ENCODE measurements around the gene TEX29. TPM values are rescaled to one million over a fixed set of nuclear protein-coding genes. Genes with fewer than 3 reads are reported as not detected.

TEX29 gene
- polyA plus RNA-seq, 1 donor from 2014 or later, result not detected

- Histone ChIP-seq H3K27ac (ENCODE audit: low read length) (no peak overlapping the region), H3K9ac (ENCODE audit: low read length) (no peak overlapping the region), H3K36me3 (ENCODE audit: insufficient read depth, low read length) (no peaks in the 10 kb centered on the region), H2AFZ (ENCODE audit: low read depth, low read length) (no peak overlapping the region), H3K4me3 (ENCODE audit: low read length) (no peak overlapping the region), H3F3A (ENCODE audit: insufficient read depth, low read length, poor library complexity, severe bottlenecking) (no peaks in the 10 kb centered on the region), H4K20me1 (ENCODE audit: insufficient read depth) (no peaks in the 10 kb centered on the region), H3K79me2 (replicated peaks; ENCODE audit: insufficient read depth, low read length) (no peaks in the 10 kb centered on the region), H3K4me2 (ENCODE audit: low read length) (no peak overlapping the region), H3K27me3 (ENCODE audit: insufficient read depth, low read depth, low read length) (no peaks in the 10 kb centered on the region), H3K9me3 (ENCODE audit: low read length) (no peaks in the 10 kb centered on the region), H3K9me2 (ENCODE audit: insufficient read depth, low read length) (no peaks in the 10 kb centered on the region)
- TF ChIP-seq SMC3 (conservative IDR thresholded peaks at IDR 0.05; ENCODE audit: poor library complexity) (no peak), CTCF (IDR thresholded peaks at IDR 0.05; ENCODE audit: poor library complexity, severe bottlenecking) (no peak), MXI1 (conservative IDR thresholded peaks at IDR 0.05; ENCODE audit: poor library complexity, severe bottlenecking) (no peak), RAD21 (conservative IDR thresholded peaks at IDR 0.05) (no peak), REST (IDR thresholded peaks at IDR 0.05; ENCODE audit: borderline replicate concordance) (no peak), TAF1 (IDR thresholded peaks at IDR 0.05; ENCODE audit: low read depth) (no peak), EP300 (conservative IDR thresholded peaks at IDR 0.05; ENCODE audit: poor library complexity, severe bottlenecking) (no peak), EZH2 (IDR thresholded peaks at IDR 0.05; ENCODE audit: borderline replicate concordance, insufficient read depth, low read length, poor library complexity, severe bottlenecking) (no peak), POLR2AphosphoS5 (IDR thresholded peaks at IDR 0.05) (no peak)
These were observed 2.5 kb downstream of the TEX29 start for GRCh38 chr13:111322916-111323331.

- H3K9me2 ChIP-seq (ENCODE audit: insufficient read depth, low read length), result no peaks in the 10 kb centered on the region
- no peak overlapping the region for H3K27ac ChIP-seq (ENCODE audit: low read length)
- no peaks in the 10 kb centered on the region for H3K36me3 ChIP-seq (ENCODE audit: insufficient read depth, low read length)
- no peak overlapping the region for H3K9ac ChIP-seq (ENCODE audit: low read length)
- H3K79me2 ChIP-seq (replicated peaks; ENCODE audit: insufficient read depth, low read length), result no peaks in the 10 kb centered on the region
- H3K9me3 ChIP-seq (ENCODE audit: low read length), result no peaks in the 10 kb centered on the region
- no peak overlapping the region for H3K4me2 ChIP-seq (ENCODE audit: low read length)
- H4K20me1 ChIP-seq (ENCODE audit: insufficient read depth), result no peaks in the 10 kb centered on the region
- H2AFZ ChIP-seq (ENCODE audit: low read depth, low read length), result no peak overlapping the region
- no peaks in the 10 kb centered on the region for H3K27me3 ChIP-seq (ENCODE audit: insufficient read depth, low read depth, low read length)
- no peak overlapping the region for H3K4me3 ChIP-seq (ENCODE audit: low read length)
- TF ChIP-seq TAF1 (IDR thresholded peaks at IDR 0.05; ENCODE audit: low read depth) (no peak), RAD21 (conservative IDR thresholded peaks at IDR 0.05) (no peak), MXI1 (conservative IDR thresholded peaks at IDR 0.05; ENCODE audit: poor library complexity, severe bottlenecking) (no peak), SMC3 (conservative IDR thresholded peaks at IDR 0.05; ENCODE audit: poor library complexity) (no peak), CTCF (IDR thresholded peaks at IDR 0.05; ENCODE audit: poor library complexity, severe bottlenecking) (no peak), EP300 (conservative IDR thresholded peaks at IDR 0.05; ENCODE audit: poor library complexity, severe bottlenecking) (no peak), POLR2AphosphoS5 (IDR thresholded peaks at IDR 0.05) (no peak), EZH2 (IDR thresholded peaks at IDR 0.05; ENCODE audit: borderline replicate concordance, insufficient read depth, low read length, poor library complexity, severe bottlenecking) (no peak), REST (IDR thresholded peaks at IDR 0.05; ENCODE audit: borderline replicate concordance) (no peak)
- no peaks in the 10 kb centered on the region for H3F3A ChIP-seq (ENCODE audit: insufficient read depth, low read length, poor library complexity, severe bottlenecking)
These were observed 3.1 kb downstream of the TEX29 start for GRCh38 chr13:111323549-111323948.
